AG04450 (cell line): Measurements from ENCODE around the gene DNAAF1. TPM values are rescaled to one million over a fixed set of nuclear protein-coding genes. Genes with fewer than 3 reads are reported as not detected.
A peak's percentile ranks its signal among the peaks of the same experiment; 100 is the strongest.

Experiments used
- CTCF ChIA-PET: fragments of 300-600, 350-600 bp; formaldehyde crosslinking; extraction: SDS; loops from one replicate; lab custom pipeline; 2022; ENCODE audit warnings: antibody characterized with exemption, inconsistent platforms; lab: Charles Lee
- POLR2A ChIA-PET: fragments of 350-600 bp; formaldehyde crosslinking; extraction: SDS; loops from one replicate; lab custom pipeline; 2021; ENCODE audit warnings: antibody characterized with exemption, inconsistent platforms; lab: Yijun Ruan, JAX
- DNase-seq: peaks from one replicate; pipeline ENCODE4 v3.0.0-alpha.2; 2011; ENCODE audit warnings: low read depth, low spot score
- H3K27ac ChIP-seq: one replicate; pipeline ENCODE4 v1.5.1; 2012; ENCODE audit warnings: low read depth, low read length, control low read depth
- H3K27me3 ChIP-seq: one replicate; pipeline ENCODE4 v1.6.0; 2012; ENCODE audit warnings: low read length; ENCODE audit not compliant: control insufficient read depth, insufficient read depth
- H3K4me3 ChIP-seq: 2 replicates; pipeline ENCODE4 v1.5.1; 2011; ENCODE audit warnings: mild to moderate bottlenecking, low read depth, low read length, control low read depth
- H3K9me3 ChIP-seq: 2 replicates; pipeline ENCODE4 v1.5.1; 2012; ENCODE audit warnings: low read length; ENCODE audit not compliant: control insufficient read depth, insufficient read depth
- polyA plus RNA-seq: library from polyadenylated mRNA; depleted of rRNA; stranded (reverse); fragments of >200 nt; gene quantifications from 2 replicates; pipeline ENCODE4 v1.2.3, GENCODE V29; 2011
- TF ChIP-seq, protein P1 (sequence below): IDR thresholded peaks from 2 replicates; pipeline ENCODE4 v1.5.1; 2011; ENCODE audit warnings: low read depth, low read length, control low read depth, inconsistent platforms

The DNAAF1 gene
- polyA plus RNA-seq, 1 experiment, result not detected

DNA sequence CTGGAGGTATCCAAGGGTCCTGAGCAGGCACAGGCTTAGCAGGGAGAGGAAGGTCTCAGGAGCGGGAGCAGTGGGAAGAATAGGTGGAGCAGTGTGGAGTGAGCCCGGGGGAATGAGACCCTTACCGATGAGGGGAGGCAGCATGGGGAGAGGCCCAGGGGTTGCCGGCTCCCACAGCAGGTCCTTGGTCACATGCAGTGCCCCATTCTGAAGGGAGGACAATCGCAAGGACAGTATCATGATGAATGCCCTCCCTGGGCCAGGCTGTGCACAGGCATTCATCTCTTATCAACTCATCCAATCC lies 38.4 kb downstream of the DNAAF1 start:
- ChIA-PET CTCF (interaction anchor here (1.2 to 6.3 kb wide), 3 partner anchors 8 to 301 kb away, joined by 4 to 100 read pairs (median 5); no protein-coding TSS in a partner anchor), POLR2A (no interaction called here)
- Histone ChIP-seq H3K27me3 (no peaks in the 10 kb centered on the region), H3K4me3 (no peak overlapping the region), H3K9me3 (no peaks in the 10 kb centered on the region; the same call in 1 of the 2 replicates), H3K27ac (no peak overlapping the region)
- no peak for DNase-seq
- TF ChIP-seq, protein P1, sequence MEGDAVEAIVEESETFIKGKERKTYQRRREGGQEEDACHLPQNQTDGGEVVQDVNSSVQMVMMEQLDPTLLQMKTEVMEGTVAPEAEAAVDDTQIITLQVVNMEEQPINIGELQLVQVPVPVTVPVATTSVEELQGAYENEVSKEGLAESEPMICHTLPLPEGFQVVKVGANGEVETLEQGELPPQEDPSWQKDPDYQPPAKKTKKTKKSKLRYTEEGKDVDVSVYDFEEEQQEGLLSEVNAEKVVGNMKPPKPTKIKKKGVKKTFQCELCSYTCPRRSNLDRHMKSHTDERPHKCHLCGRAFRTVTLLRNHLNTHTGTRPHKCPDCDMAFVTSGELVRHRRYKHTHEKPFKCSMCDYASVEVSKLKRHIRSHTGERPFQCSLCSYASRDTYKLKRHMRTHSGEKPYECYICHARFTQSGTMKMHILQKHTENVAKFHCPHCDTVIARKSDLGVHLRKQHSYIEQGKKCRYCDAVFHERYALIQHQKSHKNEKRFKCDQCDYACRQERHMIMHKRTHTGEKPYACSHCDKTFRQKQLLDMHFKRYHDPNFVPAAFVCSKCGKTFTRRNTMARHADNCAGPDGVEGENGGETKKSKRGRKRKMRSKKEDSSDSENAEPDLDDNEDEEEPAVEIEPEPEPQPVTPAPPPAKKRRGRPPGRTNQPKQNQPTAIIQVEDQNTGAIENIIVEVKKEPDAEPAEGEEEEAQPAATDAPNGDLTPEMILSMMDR, result no peak

DNA sequence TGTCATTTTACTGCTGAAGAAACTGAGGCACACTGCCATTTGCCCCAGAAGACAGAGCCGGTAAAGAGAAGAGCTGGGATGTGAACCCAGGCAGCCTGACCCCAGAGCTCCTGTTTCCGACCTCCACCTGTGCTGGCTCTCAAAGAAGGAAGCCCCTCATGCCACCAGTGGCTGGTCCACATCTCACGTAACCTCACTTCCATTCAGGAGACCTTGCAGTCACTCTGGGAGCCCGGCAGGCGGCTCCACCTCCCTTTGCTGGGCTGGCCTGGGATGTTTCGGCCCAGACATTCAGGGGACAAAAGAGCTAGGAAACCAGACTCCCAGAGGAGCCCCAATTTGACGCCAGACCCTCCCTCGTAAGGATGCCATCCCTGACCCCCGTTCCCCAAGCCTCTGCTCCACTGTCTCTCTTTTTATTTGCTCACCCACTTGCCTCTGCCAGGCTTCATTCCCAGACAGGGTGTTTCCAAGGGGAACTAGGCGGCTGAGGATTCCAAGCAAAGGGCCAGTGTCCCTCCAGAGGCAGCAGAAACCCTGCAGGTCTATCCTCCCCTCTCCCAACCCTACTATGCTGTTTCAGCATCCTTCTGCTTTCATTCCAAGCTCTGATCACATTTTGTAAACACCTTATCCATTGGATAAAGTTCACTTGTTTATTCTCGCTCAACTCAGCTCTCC lies 38.9 kb downstream of the DNAAF1 start:
- ChIA-PET CTCF (interaction anchor here (0.7 to 6.3 kb wide), 5 partner anchors 8 to 311 kb away, joined by 3 to 100 read pairs (median 5); no protein-coding TSS in a partner anchor), POLR2A (no interaction called here)
- Histone ChIP-seq H3K4me3 (no peak overlapping the region), H3K27me3 (no peaks in the 10 kb centered on the region), H3K9me3 (no peaks in the 10 kb centered on the region; the same call in 1 of the 2 replicates), H3K27ac (no peak overlapping the region)
- no peak for DNase-seq
- TF ChIP-seq, protein P1, result peak; percentile 23; the same call in 1 of the 2 replicates

DNA sequence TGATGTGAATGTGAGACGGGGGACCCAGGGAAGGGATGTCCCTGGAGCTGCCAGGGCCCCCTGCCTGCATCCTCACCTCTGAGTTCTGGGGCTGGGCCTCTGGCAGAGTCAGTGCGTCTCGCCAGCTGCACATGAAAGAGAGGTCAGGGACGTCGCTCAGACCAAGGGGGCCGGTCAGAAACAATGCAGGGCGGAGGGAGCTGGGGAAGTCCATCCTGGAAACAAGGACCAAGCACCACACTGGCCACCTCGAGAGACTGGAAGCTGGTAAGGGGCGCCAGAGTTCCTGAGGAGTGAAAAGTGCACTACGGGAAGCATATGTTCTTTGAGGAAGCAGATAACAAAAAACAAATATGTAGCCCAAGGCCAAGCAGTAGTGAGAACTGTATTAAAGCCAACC lies 39.7 kb downstream of the DNAAF1 start:
- DNase-seq, result no peak
- TF ChIP-seq, protein P1, result no peak
- ChIA-PET CTCF (interaction anchor here (6.3 kb wide), 1 partner anchor 9 kb away, joined by 100 read pairs; no protein-coding TSS in a partner anchor), POLR2A (no interaction called here)
- Histone ChIP-seq H3K27ac (no peak overlapping the region), H3K9me3 (no peaks in the 10 kb centered on the region; the same call in 1 of the 2 replicates), H3K27me3 (no peaks in the 10 kb centered on the region), H3K4me3 (no peak overlapping the region)

DNA sequence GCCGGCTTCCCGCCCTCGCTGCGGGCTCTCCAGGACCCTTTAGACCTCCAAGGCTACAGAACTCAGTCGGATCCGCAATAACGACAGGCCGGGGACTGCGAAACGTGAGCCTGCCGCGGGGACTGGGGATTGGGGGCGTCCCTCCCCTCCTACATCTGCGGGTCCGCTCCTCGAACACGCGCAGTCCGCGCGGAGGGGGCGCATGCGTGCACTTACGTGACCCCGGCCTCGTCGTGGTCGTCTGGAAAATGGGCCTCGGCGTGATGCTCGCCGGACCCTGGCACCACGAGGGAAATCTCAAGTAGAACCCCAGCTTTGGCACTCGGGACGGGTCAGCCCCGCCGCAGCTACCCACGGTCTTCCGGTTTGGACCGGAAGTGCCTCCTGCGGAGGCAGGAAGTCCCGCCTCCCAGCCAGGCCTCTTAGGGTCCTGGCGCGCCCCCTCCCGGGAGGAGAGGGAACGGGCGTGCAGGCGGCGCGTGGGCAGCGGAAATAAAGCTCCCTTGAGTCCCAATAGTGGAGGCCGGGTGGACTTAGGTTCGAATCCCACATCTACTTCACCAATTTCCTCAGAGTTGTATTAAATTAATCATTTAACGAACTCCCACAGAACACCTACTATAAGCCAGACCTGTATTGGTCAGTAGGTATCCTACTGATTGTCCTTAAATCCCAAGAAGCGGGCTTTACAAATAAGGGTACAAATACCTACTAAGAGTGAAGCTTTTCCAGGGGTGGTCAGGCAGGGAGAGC lies 41.8 kb downstream of the DNAAF1 start, which contains the start of gene TAF1C:
TAF1C (minus strand) TSS at position 373 of the 753 bp plus-strand sequence. CDS start 2,069 bp downstream, outside the sequence.
- H3K9me3 ChIP-seq, result no peaks in the 10 kb centered on the region; the same call in 1 of the 2 replicates
- ChIA-PET CTCF (interaction anchor here (0.6 to 6.3 kb wide), 77 partner anchors 9 to 553 kb away, joined by 3 to 100 read pairs (median 5); partner anchors contain the start of genes MBTPS1 and SLC38A8), POLR2A (interaction anchor here (0.6 to 1.2 kb wide), 3 partner anchors 10 to 162 kb away, joined by 3 to 12 read pairs (median 6); partner anchors contain the start of gene MBTPS1)
- TF ChIP-seq, protein P1, result peak; percentile 95
- H3K27ac ChIP-seq, result peak within 1 kb of the TSS; percentile 39
- peak within 1 kb of the TSS; percentile 93 for H3K4me3 ChIP-seq
- peak; percentile 88 for DNase-seq
- H3K27me3 ChIP-seq, result no peaks in the 10 kb centered on the region
